GM12874 (cell line): ENCODE measurements around the gene PTPRN.

Experiments
- TF ChIP-seq, protein P1 (sequence below): IDR thresholded peaks from 2 replicates; pipeline ENCODE4 v1.5.1; 2011; ENCODE audit warnings: low read depth, mild to moderate bottlenecking, control low read depth, low read length, moderate library complexity; ENCODE audit not compliant: insufficient read depth

PTPRN gene

DNA sequence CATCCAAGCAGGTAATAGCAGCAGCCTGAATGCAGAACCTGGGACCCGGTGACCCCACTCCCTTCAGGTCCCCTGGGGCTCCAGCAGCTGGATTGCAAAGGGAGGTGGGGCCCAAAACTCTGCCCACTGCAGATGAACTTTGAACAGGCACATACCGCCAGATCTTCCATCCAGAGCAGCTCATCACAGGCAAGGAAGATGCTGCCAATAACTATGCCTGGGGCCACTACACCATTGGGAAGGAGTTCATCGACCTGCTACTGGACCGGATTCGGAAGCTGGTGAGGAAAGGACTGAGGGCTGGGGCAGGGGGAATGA, 39.2 kb downstream of the PTPRN start:
- TF ChIP-seq, protein P1, sequence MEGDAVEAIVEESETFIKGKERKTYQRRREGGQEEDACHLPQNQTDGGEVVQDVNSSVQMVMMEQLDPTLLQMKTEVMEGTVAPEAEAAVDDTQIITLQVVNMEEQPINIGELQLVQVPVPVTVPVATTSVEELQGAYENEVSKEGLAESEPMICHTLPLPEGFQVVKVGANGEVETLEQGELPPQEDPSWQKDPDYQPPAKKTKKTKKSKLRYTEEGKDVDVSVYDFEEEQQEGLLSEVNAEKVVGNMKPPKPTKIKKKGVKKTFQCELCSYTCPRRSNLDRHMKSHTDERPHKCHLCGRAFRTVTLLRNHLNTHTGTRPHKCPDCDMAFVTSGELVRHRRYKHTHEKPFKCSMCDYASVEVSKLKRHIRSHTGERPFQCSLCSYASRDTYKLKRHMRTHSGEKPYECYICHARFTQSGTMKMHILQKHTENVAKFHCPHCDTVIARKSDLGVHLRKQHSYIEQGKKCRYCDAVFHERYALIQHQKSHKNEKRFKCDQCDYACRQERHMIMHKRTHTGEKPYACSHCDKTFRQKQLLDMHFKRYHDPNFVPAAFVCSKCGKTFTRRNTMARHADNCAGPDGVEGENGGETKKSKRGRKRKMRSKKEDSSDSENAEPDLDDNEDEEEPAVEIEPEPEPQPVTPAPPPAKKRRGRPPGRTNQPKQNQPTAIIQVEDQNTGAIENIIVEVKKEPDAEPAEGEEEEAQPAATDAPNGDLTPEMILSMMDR = no peak

DNA sequence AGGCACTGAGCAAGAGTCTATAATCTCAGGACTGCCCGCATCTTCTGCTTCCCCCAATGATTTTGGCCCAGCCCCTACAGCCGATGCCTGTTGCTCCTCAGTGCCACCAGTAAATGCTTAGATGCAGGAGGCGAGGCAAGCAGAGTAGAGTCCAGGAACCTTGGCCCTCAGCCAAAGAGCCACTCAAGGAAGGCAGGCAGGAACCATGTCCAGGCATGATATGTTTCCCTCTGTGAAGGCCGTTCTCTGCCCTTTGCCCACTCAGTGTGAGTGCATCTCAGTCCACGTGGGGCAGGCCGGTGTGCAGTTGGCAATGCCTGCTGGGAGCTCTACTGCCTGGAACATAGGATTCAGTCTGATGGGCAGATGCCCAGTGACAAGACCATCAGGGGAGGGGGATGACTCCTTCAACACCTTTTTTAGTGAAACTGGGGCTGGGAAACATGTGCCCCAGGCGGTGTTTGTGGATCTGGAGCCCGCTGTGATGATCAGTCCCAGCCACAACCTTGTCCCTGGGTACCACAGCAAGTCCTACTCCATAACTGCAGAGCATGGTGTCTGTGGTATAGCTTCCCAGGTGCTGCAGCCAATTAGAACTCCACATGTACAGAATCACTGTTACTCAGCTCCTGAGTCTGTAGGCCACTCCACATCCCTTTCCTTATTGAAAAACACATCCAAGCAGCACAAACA, 39.7 kb downstream of the PTPRN start:
- TF ChIP-seq, protein P1 = no peak

DNA sequence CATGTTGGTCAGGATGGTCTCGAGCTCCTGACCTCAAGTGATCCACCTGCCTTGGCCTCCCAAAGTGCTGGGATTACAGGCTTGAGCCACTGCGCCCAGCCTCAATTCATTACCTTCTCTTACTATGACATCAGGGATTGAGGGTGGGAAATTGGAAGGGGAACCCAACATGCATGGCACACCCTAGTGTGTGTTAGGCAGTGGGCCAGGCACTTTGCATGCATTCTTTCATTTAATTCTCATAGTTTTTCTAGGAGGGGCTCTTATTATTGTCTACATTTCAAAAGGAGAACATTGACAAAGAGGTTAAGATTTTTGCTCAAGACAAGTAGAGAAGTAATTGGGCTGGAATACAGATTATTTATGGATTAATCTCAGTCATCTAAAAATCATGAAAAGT, 40.9 kb downstream of the PTPRN start:
- TF ChIP-seq, protein P1 = no peak

DNA sequence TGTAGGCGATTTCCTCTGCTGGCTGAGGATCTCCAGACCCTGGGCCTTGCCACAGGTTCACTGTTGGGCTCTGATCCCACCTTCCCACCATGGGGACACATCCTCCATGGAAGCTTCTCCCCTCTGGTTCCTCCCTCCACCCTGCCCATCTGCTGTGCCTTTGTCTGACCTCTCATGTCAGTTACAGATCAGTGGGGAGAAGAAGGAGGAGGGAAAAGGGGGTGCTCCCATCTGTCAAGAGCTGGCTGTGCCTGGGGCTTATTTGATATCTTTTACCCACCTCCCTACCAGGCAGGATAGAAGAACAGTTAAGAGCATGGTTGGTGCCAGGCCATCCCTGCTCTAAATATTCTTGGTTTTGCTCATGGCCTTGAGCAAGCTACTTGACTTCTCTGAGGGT, 42.3 kb downstream of the PTPRN start:
- TF ChIP-seq, protein P1 = no peak

DNA sequence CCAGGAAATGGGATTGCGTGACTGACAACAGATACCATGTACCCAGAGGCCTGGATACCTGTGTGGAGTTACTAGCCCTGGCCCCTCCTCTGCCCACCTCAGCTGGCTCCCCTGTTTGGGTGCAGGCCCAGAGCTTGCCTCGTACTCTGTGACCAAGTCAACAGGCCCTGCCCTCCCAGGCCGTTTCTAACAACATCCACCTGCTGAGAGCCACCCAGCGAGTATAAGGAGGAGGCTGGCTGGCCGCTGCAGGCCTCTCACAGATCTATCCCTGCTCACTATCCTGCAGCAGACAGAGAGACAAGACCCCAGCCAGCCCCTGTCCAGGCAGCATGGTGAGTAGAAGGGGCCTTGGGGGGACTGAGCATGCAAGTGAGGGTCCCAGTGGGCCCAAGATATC, 43.0 kb downstream of the PTPRN start:
- TF ChIP-seq, protein P1 = no peak

DNA sequence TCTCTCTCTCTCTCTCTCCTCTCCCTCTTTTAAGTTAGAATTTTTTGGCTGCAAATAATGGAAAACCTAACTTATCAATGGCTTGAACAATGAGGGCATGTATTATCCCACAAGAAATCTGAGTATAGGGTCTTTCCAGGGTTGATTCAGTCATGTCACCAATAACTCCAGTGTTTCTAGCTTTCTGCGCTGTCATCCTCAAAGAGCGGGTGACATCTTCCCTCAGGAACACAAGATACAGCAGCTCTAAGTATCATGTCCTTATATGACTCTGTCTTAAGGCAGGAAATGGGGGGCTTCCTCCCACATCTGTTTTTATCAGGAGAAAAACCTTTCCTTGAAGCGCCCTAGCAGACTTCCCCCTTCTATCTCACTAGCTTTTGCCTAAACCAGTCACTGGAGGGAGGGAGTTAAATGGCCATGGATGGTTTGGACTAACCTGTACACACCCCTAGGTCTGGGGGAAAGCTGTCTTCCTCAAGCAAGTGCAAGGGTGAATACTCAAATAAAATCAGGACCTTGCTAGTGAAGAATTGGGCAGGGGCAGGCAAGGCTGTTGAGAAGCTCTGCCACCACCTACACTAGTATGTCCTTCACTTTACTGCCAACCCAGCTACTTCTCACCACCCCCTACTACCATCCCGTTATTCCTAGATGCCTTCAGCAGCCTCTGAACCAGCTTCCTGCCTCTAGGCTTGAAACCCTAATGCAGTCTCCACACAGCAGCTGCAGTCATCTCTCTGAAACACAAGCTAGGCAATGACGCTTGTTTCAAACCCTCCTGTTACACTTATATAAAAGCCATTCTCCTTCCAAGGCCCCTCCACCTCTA, 48.0 kb downstream of the PTPRN start:
- TF ChIP-seq, protein P1 = no peak

DNA sequence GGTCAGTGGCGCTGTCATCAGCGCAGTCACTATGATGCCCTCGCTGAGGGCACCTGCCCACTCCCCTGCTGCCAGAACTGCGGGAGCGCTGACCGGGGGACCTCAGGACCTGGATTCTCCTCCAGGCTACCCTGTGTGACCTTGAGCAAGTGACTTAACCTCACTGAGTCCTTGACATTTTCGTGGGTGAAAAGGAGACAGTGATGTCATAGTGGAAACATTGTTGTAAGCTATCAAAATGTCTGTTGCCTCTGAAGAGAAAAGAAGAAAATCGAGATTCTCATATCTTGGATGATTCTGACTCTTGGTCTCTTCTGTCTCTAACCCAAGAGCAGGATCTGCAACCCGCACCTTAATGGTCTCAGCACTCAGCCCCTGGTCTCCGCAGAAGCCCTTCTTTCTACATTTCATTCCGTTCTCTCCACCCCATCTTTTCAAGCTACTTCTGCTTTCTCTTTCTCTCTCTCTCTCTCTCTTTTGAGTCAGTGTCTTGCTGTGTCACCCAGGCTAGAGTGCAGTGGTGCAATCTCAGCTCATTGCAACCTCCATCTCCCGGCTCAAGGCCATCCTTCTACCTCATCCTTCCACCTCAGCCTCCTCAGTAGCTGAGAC, 54.5 kb downstream of the PTPRN start:
- TF ChIP-seq, protein P1 = no peak
